Epidermal melanocyte (primary cell): ENCODE measurements around the gene LRRK1.

Experiments
- DNase-seq: peaks from one replicate; pipeline ENCODE4 v3.0.0; 2011; ENCODE audit warnings: low spot score; ENCODE audit not compliant: insufficient read length

The LRRK1 gene

DNA sequence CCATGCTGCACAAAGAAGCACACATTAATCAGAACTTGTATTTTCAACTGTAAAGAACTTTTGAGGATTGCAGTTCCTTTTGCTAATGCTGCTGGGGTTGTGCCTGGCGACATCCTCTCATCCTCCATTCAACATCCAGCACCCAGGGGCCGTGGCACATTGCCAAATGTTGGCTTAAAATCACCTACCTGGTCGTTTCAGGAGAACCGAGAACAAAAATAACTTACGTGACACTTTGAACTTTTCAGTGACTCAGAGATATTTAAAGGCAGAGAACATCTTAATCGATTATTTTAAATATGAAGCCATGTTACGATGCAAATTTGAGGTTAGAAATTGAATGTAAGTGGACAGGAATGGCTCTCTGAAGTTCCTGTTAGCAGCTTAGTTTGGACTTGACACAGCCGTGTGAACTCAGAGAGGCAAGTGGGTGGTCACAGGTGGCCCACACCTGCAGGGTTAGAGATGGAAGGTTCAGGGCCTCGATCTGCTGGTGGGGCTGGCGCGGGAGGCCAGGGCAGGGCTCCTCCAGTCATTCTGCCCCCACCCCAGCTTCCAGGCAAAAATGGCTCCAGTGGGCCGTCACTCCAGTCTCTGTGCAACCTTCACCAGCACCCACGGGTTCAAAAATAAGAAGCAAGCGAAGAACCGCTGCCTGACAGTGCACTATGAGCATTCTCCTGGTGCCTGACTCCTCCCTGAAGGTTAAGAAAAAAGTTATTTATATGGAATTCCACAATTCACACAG, 12.2 kb downstream of the LRRK1 start:
- no peak for DNase-seq

- no peak for DNase-seq
These were observed 13.7 kb downstream of the LRRK1 start for GRCh38 chr15:100932676-100933348.

DNA sequence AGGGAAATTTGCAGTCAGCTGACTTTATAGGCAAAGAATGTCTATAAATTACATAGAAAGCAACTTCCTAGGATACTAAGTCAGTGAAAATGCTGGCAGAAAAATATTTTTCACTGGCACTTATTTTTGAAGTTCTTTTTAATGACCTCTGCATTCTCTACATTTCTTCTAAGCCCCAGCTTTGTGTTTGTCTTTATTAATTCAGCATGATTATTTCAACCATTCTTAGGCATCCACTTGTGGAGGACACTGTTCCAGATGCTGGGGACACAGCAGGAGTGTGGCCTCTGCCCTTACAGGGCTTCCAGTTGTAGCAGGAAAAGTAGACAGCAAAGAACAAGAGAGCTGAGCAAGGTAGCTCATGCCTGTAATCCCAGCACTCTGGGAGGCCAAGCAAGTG, 15.0 kb downstream of the LRRK1 start:
- DNase-seq, result no peak

- DNase-seq, result no peak
These were observed 15.6 kb downstream of the LRRK1 start for GRCh38 chr15:100934726-100935125.

DNA sequence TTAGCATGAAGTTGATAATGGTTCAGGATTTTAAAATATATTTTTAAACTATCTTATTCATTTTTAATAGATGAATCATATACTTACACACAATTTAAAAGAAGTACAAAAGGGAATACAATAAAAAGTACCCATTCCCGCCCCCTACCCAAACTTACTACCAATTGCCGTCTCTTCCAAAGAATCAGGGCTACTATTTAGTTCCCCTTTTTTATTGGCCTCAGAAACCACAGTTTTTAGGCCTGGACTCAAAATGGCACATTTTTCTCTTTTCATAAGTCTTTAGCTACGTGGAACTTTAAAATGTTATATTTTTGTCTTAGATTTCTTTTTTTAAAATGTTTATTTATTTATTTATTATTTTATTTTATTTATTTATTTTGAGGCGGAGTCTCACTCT, 18.0 kb downstream of the LRRK1 start:
- DNase-seq, result no peak

DNA sequence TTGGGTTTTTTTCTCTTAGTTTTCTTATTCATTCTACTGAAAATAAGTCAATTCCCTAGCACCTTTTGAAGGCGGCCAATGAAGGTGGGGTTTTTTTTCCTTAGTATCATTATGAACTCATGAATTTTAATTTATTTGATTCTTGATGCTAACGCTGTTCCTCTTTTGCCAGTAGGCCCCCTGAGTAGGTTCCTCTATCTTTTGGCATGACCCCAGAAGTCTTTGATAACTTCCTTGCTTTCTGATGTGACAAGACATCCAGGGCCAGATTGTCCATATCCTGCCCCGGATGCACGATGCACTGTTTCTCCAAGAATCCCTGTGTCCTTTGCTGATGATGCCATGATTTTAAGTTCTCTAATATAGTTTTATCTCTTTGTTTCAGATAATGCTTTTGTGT, 20.6 kb downstream of the LRRK1 start:
- DNase-seq, result no peak

DNA sequence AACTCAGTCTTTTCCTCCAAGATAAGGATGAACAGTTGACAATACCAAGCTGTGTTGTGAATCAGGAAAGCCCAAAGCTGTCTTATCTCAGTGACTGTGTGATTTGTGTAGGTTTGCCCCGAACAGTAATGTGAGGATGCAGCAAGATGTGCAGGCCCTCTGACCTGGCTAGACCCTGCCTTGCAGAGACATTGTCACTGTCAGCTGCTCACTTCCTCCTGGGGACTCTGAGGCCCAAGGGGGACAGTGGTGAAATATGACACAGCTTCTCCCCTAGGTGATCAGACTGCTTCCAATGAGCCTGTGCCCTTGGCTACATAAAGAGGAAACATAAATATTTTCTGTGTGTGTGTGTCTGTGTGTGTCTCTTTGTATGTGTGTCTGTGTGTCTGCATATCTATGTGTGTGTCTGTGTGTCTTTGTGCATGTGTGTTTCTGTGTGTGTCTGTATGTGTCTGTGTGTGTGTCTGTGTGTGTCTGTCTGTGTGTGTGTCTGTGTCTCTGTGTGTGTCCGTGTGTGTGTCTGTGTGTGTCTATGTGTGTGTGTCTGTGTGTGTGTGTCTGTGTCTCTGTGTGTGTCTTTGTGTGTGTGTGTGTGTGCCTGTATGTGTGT, 21.7 kb downstream of the LRRK1 start:
- DNase-seq, result no peak

GRCh38 chr15:100941536-100941935, 22.4 kb downstream of the LRRK1 start:
- no peak for DNase-seq

GRCh38 chr15:100942656-100943425, 23.7 kb downstream of the LRRK1 start:
- DNase-seq, result no peak

DNA sequence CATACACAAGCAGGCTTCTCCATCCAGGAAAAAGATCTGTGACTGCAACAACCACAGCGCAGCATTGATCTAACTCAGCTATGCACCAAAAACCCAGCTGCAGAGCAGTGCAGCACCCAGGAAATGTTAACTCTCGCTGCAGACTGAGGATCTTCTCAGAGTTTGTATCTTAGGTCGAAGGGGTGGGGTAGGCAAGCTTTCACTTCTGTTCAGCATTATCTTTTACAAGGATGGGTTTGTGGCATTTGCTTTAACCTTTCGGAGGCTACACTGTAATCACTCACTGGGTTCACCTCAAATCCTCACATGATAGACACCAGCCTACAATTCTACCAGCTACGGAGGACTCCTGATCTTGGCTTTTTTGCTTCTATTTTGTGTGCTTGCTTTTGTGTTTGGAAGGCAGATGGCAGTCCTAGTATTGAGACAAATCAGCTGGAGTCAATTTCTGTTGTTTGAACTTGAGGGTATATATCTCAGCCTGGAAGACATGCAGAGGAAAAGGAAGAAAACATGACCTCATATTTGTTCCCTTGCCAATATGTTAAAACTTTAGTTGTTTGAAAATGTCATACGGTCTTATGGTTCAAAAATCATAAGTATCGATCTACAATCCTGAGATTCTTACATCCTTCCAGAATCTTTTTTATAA, 25.2 kb downstream of the LRRK1 start:
- no peak for DNase-seq

DNA sequence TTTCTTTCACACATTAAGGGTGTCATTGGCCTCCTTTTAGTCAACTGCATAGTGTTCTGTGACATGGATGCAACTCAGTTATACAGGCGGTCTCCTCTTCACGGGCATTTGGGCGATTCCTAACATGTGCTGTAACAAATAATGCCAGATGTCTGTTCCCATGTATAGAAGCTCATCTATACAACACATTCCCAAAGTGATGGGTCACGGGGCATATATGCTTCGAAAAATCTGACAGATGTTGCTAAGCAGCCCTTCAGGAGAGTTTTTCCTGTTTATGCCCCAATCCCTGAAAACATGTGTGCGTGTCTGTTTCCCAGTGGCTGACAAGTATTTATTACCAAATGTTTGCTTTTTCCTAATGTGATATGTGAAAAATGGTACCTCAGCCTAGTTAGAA, 25.8 kb downstream of the LRRK1 start:
- DNase-seq, result no peak

DNA sequence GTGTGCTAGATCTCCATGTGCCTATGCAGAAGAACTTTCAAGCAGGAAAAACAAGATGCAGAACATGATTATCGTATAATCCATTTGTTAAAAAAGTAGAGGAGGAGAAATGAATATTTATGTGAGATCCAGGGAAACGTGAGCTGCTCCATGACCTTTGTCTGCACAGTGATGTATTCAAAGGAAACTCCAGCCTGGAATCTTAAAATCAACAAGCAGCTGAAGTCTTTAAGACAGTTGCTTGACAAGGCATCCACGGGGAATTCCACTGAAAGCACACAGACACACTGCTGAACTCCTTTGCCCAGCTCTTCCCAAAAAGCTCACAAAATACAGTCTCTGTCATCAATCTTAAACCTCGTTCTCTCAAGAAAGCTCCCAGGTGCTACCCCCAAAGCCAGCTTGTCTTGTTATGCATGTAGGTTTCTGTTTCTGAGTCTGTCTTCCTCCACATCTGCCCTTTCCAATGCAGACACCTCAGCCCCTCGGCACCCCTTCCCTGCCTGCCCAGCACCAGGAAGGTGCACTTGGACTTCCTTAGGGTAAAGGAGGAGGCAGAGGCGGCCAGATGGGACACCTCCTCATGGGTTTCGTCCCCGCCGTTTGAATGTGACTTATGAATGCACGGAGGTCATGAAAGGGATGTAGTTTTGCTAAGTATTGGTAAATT, 28.7 kb downstream of the LRRK1 start:
- no peak for DNase-seq

GRCh38 chr15:100948430-100948762, 29.2 kb downstream of the LRRK1 start:
- DNase-seq, result no peak

- no peak for DNase-seq
These were observed 30.5 kb downstream of the LRRK1 start for GRCh38 chr15:100949691-100950090.

GRCh38 chr15:100951965-100952364, 32.8 kb downstream of the LRRK1 start:
- DNase-seq, result no peak

- DNase-seq, result no peak
These were observed 33.4 kb downstream of the LRRK1 start for GRCh38 chr15:100952566-100952965.

DNA sequence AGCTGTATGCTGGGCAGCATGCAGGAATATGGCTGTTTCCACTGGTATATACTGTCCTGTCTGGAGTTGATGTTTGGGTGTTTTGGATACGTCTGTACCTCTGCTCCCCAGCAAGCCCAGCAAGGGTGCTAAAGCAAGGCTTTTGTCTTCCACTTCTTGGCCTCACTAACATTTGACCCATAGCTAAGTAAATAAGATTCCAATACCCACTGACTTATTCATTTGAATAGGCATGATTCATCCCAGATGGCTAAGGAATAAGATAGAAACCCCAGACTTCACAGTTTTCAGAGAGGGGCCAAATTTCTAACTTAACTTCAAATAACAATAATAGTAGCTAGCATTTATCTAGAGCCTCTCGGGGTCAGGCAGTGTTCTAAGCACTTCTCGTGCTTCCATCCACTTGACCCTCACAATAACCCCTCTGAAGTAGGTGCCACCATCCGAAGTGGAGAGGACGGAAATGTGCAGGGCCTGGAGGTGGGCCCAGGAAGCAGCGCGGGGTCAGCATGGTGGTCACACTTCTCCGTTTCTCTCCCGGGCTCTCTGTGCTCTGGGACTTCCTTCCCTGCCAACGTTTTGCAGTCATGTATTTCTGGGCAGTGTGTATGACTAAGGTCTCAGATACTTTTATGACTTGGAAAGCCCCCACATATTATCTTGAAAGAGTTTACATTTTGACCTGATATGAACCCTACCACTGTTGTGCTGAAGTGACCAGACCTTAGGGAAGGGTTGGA, 39.3 kb downstream of the LRRK1 start:
- DNase-seq, result no peak

- DNase-seq, result no peak
These were observed 40.2 kb downstream of the LRRK1 start for GRCh38 chr15:100959066-100960050.

DNA sequence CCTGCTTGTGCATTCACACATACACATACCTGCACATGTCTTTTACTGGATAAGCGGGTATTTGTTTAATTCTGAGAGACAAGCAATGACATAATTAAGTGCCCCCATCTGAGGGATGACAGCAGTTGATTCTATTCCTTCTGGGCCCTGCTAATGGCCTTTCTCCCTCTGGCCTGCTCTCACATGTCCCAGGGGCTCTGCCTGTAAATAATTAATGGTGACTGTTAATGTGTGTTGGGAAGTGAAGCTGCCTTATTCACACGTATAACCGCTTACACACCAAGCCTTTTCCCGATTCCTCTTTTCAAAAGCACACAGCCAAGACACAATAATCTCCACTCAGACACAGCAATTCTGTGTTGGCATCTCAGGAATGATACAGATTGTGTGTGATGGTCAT, 47.8 kb downstream of the LRRK1 start:
- no peak for DNase-seq
